NCI-H446 treated with DMSO at 0.1 percent for 48 hours (cell line): ENCODE results near the gene CCDC71L.
A peak's percentile ranks its signal among the peaks of the same experiment; 100 is the strongest.

Experiments used
- DNase-seq: peaks from one replicate; lab custom pipeline; 2025; lab: John Stamatoyannopoulos, UW

Gene CCDC71L

DNA sequence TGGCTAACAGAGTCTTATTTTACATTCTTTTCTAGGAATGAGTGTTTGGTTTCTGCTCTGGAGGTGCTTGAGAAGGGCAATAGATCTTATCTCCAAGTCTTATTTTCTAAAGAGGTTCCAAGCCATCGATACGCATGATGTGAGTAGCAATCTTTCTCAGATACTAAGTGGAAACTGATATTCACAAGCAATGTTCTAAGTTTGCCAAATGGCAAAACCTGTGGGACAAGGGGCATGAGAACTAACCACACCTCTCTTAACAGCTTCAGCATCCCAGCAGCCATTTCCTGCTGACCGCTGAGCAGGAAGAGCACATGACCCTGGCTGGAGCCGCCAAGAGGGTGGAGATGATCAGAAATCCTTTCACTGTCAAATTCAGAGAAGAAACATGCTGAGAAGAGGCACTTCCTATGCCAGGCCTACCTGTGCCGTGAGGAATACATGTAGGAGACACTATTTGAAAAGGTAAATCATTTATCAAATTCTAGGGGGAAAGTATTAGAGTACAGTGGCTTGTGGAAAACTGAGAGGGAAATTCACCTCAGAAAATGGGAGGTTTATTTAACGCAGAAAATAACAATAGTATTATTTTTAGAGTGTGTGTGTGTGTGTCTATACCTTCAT is 35.2 kb downstream of the CCDC71L start:
- DNase-seq: no peak

DNA sequence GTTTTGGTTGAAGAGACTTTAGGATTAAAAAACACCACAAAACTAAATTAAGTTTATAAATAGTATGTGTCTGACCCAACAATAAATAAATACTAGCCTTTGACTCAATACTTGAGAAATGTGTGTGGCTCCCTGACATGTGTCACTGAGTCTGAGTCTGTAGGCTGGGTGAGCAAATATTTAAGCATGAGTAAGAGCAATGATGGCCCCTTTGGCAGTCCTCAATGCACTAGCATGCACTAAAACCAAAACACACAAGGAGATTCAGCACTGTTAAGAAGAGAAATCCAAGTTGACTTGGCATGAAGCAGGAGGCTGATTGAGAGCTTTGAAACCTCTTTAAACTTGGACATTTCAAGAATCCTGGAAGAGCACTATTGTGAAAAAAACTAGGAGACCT is 37.1 kb downstream of the CCDC71L start:
- DNase-seq: peak; percentile 3

DNA sequence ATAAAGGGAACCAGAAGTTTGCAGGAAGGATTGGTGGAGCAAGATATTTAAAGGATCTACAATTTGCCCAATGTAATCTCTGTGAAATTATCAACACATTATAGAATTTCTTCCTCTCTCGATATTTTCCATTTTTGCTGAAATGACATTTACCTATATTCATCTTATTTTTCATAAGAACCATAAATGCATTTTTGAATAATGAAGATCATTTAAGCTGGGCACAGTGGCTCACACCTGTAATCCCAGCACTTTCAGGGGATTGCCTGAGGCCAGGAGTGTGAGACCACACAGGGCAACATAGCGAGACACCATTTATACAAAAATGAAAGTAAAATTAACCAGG is 37.7 kb downstream of the CCDC71L start:
- DNase-seq: no peak

DNA sequence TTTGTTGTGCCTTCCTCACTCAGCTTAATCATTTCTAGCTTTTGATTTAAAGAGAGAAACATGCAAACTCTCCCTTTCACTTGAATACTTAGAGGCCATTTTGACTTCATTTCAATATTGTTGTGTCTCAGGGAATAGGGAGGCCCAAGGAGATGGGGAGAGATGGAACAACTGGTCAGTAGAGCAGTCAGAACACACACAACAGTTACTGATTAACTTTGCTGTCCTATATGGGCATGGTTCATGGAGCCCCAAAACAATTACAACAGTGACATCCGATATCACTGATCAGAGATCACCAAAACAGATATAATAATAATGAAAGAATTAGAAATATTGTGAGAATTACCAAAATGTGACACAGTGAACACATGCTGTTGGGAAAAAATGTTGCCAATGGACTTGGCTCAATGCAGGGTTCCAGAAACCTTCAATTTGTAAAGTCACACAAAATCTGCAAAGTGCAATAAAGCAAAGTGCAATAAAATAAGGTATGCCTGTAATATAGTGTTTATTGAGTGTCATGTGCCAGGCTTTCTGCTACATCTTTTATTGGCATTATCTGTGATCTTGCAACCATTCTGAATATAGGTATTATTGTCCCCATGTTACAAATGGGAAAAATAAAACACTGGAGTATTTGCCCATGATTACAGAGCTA is 38.2 kb downstream of the CCDC71L start:
- no peak for DNase-seq

DNA sequence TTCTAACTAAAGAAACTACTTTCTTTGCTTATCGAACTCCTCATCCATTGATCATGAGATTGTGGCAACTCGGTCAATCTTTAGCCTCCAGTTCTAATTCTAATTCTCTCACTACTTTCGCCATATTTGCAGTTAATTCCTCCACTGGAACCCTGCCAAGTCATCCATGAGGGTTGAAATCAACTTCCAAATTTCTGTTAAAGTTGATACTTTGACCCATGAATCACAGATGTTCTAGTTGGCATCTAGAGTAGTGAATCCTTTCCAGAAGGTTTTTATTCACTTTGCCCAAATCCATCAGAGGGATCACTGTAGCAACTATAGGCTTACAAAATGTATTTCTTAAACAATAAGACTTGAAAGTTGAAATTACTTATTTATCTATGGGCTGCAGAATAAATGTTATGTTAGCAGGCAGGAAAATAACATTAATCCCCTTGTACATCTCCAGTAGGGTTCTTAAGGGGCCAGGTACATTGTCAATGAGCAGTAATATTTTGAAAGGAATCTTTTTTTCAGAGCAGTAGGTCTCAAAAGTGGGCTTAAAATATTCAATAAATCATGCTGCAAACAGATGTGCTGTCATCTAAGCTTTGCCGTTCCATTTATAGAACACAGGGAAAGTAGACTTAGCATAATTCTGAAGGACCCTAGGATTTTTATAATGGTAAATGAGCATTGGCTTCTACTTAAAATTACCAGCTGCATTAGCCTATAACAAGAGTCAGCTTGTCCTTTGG is 39.4 kb downstream of the CCDC71L start:
- peak; percentile 64 for DNase-seq

DNA sequence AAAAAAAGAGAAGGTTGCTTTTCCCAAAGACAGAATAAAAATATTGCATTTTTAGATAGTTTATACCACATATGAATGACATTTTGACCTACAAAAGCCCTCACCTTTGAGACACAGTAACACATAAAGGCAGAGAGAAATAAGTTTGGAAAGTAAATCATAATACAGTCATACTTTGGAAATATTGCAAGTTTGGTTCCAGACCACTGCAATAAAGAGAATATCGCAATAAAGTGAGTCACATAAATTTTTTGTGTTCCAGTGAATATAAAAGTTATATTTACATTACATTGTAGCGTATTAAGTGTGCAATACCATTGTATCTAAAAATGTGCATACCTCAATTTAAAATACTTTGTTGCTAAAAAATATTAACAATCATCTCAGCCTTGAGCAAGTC is 40.3 kb downstream of the CCDC71L start:
- no peak for DNase-seq

DNA sequence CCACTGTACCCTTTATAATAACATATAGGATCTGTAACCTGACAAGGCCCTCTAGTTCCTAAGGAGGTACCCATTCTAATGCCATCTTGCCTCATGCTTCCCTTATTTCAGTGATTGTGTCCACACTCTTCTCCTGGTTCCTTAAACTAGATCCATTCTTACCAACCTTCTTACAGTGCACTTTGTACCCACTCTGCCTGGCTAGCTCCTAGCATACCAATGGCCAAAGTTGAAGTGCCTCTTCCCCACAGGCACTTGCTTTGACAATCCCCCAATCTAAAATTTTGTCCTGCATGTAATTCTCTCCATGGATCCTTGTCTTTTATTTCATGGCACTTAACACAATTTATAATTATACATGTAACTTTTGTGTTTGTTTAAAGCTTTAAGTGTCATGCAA is 40.9 kb downstream of the CCDC71L start:
- DNase-seq: no peak

DNA sequence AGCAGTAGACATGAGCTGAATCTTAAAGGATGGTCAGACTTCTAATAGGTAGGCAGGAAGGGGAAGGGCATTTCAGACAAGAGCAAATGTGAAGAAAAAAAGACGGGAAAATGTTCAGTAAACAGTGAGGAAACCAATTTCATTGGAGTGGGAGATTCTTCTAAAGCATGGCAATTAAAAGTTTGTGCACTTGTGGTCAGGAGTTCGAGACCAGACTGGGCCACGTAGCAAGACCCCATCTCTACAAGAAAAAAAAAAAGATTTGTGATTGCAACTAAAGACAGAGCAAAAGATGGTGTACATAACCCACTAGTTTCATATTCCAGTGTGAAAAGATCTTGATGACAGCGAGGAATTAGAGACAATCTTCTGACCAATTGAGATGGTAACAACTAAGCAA is 41.7 kb downstream of the CCDC71L start:
- no peak for DNase-seq

DNA sequence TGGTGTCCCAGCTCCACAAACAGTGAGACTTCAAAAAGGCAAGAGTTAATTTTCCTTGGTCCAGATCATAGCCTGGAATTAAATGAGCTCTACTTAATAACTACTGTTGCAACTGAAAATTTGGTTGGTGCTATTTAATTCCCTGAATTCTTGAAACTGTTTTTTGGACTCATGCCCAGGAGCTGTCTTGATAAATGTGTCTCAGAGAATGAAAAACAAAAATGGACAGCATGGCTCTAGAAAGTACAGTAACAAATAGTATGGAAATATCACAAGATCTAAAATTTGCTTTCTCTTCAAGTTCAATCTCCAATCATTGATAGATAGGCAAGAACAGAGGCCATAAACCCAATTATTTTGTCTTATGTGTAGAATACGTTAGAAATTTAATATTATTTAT is 42.5 kb downstream of the CCDC71L start:
- DNase-seq: peak; percentile 61

DNA sequence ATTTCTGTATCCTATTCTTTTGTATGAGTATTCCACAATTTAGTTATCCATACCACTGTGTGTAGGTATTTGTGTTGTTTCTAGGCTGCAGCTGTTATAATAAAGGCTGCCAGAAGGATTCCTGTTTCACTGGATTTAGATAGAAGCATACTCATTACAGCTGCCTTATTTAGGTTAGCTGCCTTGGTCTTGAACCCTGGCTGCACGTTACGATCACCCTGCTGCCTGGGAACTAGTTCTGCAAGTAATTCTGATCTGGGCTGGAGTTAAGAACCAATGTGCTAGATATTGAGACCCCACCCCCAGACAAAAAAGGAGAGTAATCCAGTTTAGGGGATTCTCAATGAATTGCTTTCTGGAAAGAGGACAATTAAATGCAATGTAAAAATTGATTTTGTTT is 43.1 kb downstream of the CCDC71L start:
- no peak for DNase-seq

DNA sequence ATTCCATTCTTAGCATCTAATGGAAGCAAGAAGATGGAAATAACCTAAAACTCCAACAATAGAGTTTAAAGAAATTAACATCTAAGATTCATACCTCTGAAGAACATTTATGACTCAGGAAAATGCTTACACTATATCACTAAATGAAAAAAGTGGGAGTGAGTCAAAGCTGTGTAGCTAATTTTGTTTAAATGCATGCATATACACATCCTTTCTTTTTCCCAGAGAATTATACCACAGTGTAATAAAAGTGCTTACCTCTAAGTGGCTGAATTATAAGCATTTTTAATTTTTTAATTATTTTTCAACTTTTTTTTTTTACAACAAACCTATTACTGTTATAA is 44.3 kb downstream of the CCDC71L start:
- no peak for DNase-seq

DNA sequence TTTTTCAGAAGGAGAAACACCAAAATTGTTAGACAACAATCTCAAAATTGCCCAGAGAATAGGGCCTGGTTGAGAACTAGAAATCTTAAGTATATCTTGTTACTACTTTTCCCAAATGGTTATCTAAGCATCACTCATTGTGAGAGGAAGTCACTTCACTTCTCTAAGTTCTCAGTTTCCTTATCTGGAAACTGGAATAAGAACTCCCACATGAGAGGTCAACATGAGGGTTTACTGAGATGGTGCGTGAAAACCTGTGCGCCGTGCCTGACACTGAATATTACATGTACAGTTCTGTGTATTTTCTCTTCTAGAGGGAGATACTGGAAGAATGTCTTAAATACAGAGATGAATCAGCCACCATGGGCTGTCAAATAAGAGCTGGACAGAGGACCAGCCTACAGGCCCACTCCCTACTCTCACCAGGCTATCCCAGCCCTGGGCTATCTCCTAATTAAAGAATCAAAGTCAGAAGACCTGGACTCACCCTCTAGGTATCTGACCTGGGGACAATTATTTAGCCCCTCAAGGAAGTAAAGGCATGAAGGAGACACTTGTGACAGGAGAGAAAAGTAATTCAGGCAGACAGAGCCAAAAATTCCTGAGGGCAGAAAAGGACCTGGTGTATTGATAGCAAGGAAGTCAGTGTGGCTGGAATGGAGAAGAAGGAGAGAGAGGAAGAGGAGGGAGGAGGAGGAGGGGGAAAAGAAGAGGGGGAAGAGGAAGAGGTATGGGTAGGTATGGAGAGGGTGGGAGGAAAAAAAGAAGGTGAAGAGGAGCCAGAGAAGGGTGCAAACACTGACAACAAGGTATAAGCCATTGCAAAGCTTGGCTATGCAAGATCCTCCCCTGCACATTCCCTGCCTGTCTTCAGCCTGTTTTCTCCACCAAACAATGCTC is 44.9 kb downstream of the CCDC71L start:
- no peak for DNase-seq

DNA sequence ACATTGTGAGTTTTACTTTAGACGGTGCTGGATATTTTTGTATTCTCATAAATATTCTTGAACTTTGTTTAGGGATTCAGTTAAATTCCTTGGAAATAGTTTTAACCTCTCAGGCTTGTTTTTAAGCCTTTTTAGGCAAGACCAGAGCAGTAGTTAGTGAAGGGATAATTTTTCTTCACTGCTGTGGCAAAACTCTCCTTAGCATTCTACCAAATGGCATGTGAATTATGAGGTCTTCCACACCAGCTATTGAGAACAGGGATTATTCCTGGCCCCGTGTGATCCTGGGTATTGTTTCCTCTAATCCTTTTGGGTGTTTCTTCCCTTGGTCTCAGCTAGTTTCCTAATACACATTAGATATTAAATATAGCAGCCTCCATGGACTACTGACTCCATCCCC is 46.2 kb downstream of the CCDC71L start:
- DNase-seq: no peak

DNA sequence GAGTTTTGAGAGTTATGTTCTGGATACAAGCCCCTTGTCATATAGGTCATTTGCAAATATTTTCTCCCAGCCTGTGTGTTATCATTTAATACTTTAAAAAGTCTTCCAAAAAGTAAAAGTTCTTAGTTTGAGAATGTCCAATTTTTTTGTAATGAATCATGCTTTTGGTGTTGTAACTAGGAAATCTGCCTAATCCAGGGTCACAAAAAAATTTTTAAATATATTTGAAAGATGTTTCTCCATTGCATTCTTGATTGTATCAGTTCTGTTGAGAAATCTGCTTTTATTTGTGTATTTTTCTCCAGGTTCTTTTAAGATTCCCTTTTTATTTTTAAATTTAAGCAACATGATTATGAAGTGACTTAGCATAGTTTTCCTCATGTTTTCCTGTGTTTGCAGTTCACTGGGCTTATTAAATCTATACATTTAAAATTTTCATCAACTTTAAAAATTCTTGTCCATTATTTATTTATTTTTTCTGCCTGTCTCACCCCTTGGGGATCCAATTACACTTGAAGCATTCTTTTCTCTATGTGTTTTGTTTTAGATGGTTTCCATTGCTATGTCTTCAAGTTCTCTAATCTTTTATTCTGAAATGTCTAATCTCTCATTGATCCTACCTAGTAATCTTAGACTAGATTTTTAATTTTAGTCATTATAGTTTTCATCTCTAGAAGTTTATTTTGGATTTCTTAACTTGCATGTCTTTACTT is 47.0 kb downstream of the CCDC71L start:
- no peak for DNase-seq

DNA sequence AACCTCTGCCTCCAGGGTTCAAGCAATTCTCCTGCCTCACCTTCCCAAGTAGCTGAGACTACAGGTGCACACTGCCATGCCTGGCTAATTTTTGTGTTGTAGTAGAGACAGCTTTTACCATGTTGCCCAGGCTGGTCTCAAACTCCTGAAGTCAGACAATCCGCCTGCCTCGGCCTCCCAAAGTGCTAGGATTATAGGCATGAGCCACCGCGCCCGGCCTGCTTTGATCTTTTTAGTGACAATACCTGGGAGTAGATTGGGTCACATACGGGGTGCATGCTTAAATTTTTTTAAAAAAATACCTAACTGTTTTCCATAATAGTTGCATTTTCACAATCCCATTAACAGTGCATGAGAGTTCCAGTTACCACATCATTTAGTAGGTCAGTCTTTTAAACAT is 47.7 kb downstream of the CCDC71L start:
- DNase-seq: no peak

DNA sequence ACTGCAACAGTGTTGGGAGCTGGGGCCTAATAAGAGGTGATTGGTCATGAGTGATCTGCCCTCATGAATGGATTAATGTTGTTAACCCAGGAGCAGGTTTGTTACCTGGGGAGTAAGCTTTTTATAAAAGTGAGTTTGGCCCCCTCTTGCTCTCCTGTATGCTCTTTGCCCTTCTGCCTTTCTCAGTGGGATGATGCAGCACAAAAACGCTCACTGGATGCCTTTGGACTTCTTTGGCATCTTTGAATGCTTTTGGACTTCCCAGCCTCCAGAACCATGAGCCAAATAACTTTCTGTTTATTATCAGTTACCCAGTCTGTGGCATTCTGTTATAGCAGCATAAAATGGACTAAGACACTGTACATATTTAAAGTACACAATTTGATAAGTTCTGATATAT is 48.5 kb downstream of the CCDC71L start:
- DNase-seq: no peak

DNA sequence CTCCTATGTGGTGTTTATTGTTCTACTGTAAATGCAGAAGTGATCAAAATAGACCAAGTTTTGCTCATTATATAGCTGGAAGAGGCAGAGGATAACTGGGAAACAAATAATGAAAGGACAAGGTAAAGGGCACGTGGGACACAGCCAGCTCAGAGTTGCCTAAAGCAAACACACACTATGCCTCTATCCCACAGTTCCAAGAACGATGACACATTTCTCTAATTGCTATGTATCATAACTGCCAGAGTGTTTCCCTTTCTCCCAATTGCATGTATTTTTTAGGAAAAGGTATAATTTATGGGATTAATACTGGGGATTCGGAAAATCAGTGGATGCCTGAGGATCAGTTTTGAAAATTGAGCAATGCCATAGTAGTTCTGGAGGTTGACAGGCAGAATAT is 49.0 kb downstream of the CCDC71L start:
- DNase-seq: no peak

DNA sequence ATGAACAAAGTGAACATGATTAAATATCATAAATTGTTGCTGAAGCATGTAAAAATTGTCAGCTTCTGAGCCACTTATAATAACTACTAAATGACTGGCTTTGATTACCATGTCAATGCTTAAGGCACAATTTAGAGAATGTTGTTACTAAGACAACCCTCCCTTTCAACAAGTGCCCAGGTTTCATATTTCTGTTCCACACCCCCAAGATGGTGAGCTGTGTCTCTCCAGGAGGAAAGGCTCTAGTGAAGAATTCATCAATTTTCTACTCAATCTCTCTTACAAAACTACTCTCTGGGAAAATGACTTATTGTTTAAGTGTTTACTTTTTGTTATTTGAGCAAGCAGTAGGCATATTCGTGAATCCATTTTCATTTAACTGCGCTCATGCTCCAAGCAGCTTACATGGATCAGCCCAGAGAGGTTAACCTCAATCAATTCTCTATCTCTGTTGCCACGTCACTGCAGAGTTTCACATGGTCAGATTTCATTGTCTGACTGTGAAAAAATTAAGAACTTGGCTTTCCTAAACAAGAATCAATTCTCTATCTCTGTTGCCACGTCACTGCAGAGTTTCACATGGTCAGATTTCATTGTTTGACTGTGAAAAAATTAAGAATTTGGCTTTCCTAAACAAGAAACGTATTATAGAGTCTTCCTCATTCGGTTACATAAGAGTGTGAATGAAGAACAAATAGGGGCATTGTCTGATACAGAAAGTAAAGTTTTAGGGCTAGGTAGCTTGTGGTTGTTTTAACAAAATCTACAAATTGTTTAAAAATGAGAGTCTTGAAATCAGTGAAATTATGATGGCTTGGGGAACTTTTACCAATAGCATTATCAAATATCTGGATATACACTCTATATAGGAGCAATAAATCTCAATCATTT is 49.7 kb downstream of the CCDC71L start:
- DNase-seq: no peak

DNA sequence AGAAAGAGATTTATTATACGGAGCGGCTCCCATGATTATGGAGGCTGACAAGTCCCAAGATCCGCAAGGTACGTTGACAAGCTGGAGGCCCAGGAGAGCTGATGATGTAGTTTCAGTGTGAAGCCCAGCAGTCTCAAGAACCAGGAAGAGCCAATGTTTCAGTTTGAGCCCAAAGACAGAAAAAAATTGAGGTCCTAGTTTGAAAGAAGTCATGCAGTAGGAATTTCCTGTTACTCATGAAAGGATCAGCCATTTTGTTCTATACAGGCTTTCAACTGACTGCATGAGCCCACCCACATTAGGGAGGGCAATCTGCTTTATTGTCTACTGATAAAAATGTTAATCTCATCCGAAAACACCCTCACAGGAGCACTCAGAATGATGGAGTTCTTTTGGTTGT is 51.5 kb downstream of the CCDC71L start:
- DNase-seq: no peak

DNA sequence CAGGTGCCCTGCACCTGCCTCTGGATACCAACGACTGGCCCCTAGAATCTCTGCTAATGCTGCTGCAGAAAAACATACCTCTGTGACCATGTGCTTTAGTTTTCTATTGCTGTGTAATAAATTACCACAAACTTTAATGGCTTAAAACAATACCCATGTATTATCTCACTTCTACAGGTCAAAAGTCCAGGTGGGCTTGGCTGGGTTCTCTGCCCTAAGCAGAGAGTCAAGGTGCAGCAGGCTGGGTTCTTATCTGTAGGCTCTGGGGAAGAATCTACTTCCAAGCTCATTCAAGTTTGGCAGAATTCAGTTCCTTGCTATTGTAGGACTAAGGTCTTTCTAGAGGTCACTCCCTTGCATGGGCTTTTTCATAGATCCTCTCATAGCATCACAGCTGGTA is 52.3 kb downstream of the CCDC71L start:
- no peak for DNase-seq
